Tibial nerve (tissue), 4 donors: Measurements from ENCODE around the gene RPS6KA2.

Experiments
- EP300 ChIP-seq, 2 donors: sonication (generic); formaldehyde crosslinking; IDR thresholded peaks; one replicate each; pipeline ENCODE4 v1.6.1; 2017; ENCODE audit warnings: antibody characterized with exemption in 2 of 2, mild to moderate bottlenecking in 1 of 2
- POLR2A ChIP-seq, 2 donors: fragments of 450-650 bp; IDR thresholded peaks; one replicate each; pipeline ENCODE4 v1.6.1; 2017; ENCODE audit warnings: antibody characterized with exemption in 2 of 2, mild to moderate bottlenecking in 2 of 2, moderate library complexity in 2 of 2
- TF ChIP-seq, protein P1 (sequence below), 5 experiments: fragments of 200-600 bp in 3 of 5; fragments of 450-650 bp in 2 of 5; sonication (generic) in 3 of 5; IDR thresholded peaks; one replicate each; pipeline ENCODE4 v1.5.1; 2016 to 2019; ENCODE audit warnings: antibody characterized with exemption in 5 of 5, mild to moderate bottlenecking in 3 of 5, moderate library complexity in 2 of 5

GRCh38 chr6:166464068-166465002, 162.7 kb downstream of the RPS6KA2 start:
- TF ChIP-seq, protein P1, sequence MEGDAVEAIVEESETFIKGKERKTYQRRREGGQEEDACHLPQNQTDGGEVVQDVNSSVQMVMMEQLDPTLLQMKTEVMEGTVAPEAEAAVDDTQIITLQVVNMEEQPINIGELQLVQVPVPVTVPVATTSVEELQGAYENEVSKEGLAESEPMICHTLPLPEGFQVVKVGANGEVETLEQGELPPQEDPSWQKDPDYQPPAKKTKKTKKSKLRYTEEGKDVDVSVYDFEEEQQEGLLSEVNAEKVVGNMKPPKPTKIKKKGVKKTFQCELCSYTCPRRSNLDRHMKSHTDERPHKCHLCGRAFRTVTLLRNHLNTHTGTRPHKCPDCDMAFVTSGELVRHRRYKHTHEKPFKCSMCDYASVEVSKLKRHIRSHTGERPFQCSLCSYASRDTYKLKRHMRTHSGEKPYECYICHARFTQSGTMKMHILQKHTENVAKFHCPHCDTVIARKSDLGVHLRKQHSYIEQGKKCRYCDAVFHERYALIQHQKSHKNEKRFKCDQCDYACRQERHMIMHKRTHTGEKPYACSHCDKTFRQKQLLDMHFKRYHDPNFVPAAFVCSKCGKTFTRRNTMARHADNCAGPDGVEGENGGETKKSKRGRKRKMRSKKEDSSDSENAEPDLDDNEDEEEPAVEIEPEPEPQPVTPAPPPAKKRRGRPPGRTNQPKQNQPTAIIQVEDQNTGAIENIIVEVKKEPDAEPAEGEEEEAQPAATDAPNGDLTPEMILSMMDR (IDR thresholded peaks at IDR 0.05) = no peak
- no peak for TF ChIP-seq POLR2A (IDR thresholded peaks at IDR 0.05)
- no peak for TF ChIP-seq EP300 (IDR thresholded peaks at IDR 0.05)
